Right lobe of liver (tissue), 6 donors: Measurements from ENCODE around the gene CDC42BPG. TPM values are rescaled to one million over a fixed set of nuclear protein-coding genes. Genes with fewer than 3 reads are reported as not detected.

Experiments used
- ATAC-seq, 4 donors: fragments of 200-7000 bp; cut with Tn5 transposase; one replicate each; pipeline ENCODE4 v1.9.1; 2020; ENCODE audit warnings: mild to moderate bottlenecking in 4 of 4, moderate library complexity in 4 of 4
- DNase-seq, 3 donors: peaks; one replicate each; pipeline ENCODE4 v3.0.0-alpha.2; 2020
- H3K27ac ChIP-seq, 3 donors: fragments of 200-600 bp; one replicate each; pipeline ENCODE4 v1.8.0; 2022
- H3K27me3 ChIP-seq, 2 donors: fragments of 200-600 bp; one replicate each; pipeline ENCODE4 v1.8.0; 2022
- H3K36me3 ChIP-seq, 4 donors: fragments of 200-600 bp; sonication (generic) in 1 of 4; one replicate each; pipeline versions ENCODE4 v1.5.1 to v1.8.0; 2017 to 2022; ENCODE audit warnings: control low read depth in 1 of 4
- H3K4me1 ChIP-seq, 4 donors: fragments of 200-600 bp; sonication (generic) in 1 of 4; one replicate each; pipeline versions ENCODE4 v1.5.1 to v1.8.0; 2017 to 2022; ENCODE audit warnings: control low read depth in 1 of 4
- H3K4me3 ChIP-seq, 3 donors: fragments of 200-600 bp; one replicate each; pipeline ENCODE4 v1.8.0; 2022
- H3K9me3 ChIP-seq, 4 donors: fragments of 200-600 bp; sonication (generic) in 1 of 4; one replicate each; pipeline versions ENCODE4 v1.5.1 to v1.8.0; 2017 to 2022; ENCODE audit warnings: control low read depth in 1 of 4
- CTCF ChIP-seq, 4 donors: fragments of 200-600 bp in 3 of 4; fragments of 450-650 bp in 1 of 4; IDR thresholded peaks; one replicate each; pipeline versions ENCODE4 v1.5.1 to v1.8.0; 2016 to 2022; ENCODE audit warnings: antibody characterized with exemption in 4 of 4, mild to moderate bottlenecking in 2 of 4
- POLR2A ChIP-seq: fragments of 450-650 bp; IDR thresholded peaks from one replicate; pipeline ENCODE4 v1.6.1; 2017; ENCODE audit warnings: antibody characterized with exemption, mild to moderate bottlenecking
- WGBS: methylation state at CpG from one replicate; pipeline ENCODE4 v1.1.6; 2018; ENCODE audit warnings: low coverage, low lambda C conversion rate; ENCODE audit not compliant: insufficient coverage; ENCODE audit errors: missing lambda C conversion rate; 5-methylcytosine and 5-hydroxymethylcytosine counted together
- intact Hi-C, 2 donors: fragments of 100-400 bp; cut with DNase I; formaldehyde crosslinking; loops; one replicate each; pipeline versions ENCODE4 v1.11.2 to v1.14.1; 2022
- total RNA-seq, 6 experiments: library from RNA; depleted of rRNA in 2 of 6; stranded (reverse); fragments of >200 nt in 2 of 6; fragmentation: NEBNext Ultra II Directional in 3 of 6; extraction: Animal tissue kit (Norgen Biotek cat#: 25700) in 3 of 6; gene quantifications; one replicate each; pipeline versions ENCODE4 v1.1.0 to v1.2.4, GENCODE V29; 2016 to 2023
- donor health status: DM: no; HTN: yes; CAD: no.
- donor health status: DM: no; HTN: no; CAD: no.
- donor health status: DM: no; HTN: no; CAD: no.
- donor health status: DM: no; HTN: yes; CAD: no.
- donor health status: DM: no; HTN: yes; CAD: no.

The CDC42BPG gene
- total RNA-seq, 6 experiments from 2014 or later, result 0.63 to 1.1 (median 0.99) TPM

DNA sequence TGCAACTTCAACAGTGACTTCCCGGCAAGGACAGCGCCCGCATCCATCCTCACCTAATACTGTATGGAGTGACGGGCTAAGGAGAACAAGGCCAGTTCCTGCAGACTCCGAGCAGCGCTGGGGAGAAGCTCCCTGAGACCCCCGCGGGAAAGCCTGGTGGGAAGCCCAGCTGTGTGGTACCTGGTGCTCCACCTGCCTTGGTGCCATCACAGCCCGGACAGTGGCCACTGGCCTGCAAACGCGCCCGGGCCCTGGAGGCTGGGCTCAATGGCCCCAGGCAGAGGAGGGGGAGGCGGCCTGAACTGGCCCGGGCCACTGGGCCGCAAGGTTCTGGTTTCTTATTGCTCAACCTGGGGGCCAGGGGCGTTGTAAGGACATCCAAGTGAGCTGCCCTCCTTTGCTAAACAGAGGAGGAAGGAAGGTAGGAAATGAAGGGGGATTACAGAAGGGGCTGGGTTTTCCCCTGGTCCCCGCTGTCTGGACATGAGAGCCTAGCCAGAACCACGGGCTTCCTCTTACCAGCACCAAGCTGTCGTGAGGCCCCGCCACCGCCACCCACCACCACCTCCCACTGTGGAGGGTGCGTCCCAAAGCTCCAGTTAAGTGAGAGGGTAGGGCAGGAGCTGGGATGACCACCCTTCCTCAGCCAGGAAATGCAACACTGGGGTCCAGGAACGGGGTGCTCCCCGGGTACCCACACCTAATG, 8.5 kb upstream of the CDC42BPG start:
- intact Hi-C loops, result loop anchor here in 1 of 2 donors (5.0 kb wide), 1 partner anchor 44 kb away; no protein-coding TSS in a partner anchor
- 35% methylated on average over 3 of the region's 24 CpGs for WGBS
- H3K27me3 ChIP-seq, result no peaks in the 10 kb centered on the region
- peaks cover 0 to 16% (median 0%) of the 10 kb centered on the region in 4 donors for H3K36me3 ChIP-seq
- no peak for DNase-seq
- no peaks in the 10 kb centered on the region for H3K9me3 ChIP-seq
- TF ChIP-seq CTCF (IDR thresholded peaks at IDR 0.05) (no peak), POLR2A (no peak)
- H3K27ac ChIP-seq, result no peak overlapping the region
- peaks cover 2 to 35% (median 14%) of the 10 kb centered on the region in 4 donors for H3K4me1 ChIP-seq
- no peak overlapping the region for H3K4me3 ChIP-seq
- no peak for ATAC-seq

GRCh38 chr11:64851831-64852351, 7.4 kb upstream of the CDC42BPG start:
- 87% methylated on average over 3 of the region's 8 CpGs for WGBS
- Histone ChIP-seq H3K27me3 (no peaks in the 10 kb centered on the region), H3K27ac (no peak overlapping the region), H3K36me3 (peaks cover 0 to 10% (median 0%) of the 10 kb centered on the region in 4 donors), H3K4me1 (peaks cover 2 to 28% (median 13%) of the 10 kb centered on the region in 4 donors), H3K4me3 (no peak overlapping the region), H3K9me3 (no peaks in the 10 kb centered on the region)
- DNase-seq, result no peak
- TF ChIP-seq POLR2A (no peak), CTCF (IDR thresholded peaks at IDR 0.05) (no peak)
- intact Hi-C loops, result loop anchor here in 1 of 2 donors (5.0 kb wide), 1 partner anchor 45 kb away; no protein-coding TSS in a partner anchor
- ATAC-seq, result no peak

DNA sequence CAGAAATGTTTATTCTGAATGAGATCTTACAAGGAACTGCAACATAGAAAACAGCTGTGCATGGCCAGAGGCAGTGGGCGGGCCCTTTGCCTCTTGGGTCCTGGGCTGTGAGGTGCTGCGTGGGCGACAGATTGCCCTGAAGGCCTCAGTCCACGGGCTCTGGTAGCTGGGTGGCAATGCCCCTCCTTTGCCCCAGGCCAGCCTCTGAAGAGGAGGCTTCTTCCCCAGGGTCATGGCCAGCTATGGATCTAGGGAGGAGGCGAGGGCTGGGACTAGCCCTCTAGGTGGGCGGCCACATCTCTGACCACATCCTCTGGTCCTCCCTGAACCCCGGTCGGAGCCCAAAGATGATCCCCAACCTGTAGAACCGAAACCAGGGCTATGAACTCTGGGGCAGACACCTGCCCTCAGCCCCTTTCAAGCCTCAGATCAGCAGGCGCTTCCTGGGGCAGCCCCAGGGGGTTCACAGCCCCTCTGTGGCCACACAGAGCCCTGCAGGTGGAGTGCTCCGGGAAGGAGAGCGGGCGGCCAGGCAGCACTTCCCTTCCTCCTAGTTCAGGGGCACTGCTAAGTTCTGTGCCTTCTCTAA, 6.6 kb upstream of the CDC42BPG start:
- DNase-seq (no peak), ATAC-seq (no peak)
- H3K9me3 ChIP-seq, result no peaks in the 10 kb centered on the region
- no peak overlapping the region for H3K27ac ChIP-seq
- peaks cover 2 to 20% (median 11%) of the 10 kb centered on the region in 4 donors for H3K4me1 ChIP-seq
- H3K36me3 ChIP-seq, result peaks cover 0 to 10% (median 0%) of the 10 kb centered on the region in 4 donors
- no peak for TF ChIP-seq CTCF (IDR thresholded peaks at IDR 0.05)
- TF ChIP-seq POLR2A, result no peak
- 13% methylated on average over 1 of the region's 13 CpGs for WGBS
- H3K27me3 ChIP-seq, result no peaks in the 10 kb centered on the region
- intact Hi-C loops, result loop anchor here in 1 of 2 donors (5.0 kb wide), 1 partner anchor 46 kb away; no protein-coding TSS in a partner anchor
- no peak overlapping the region for H3K4me3 ChIP-seq

- intact Hi-C loops, result loop anchor here (5.0 to 10.0 kb wide), 2 partner anchors 48 to 65 kb away; no protein-coding TSS in a partner anchor
- peaks cover 0 to 20% (median 10%) of the 10 kb centered on the region in 4 donors for H3K4me1 ChIP-seq
These were observed 5.3 kb upstream of the CDC42BPG start for GRCh38 chr11:64849598-64850356.

More at GRCh38 chr11:64849598-64850356, 5.3 kb upstream of the CDC42BPG start:
- Histone ChIP-seq H3K27me3 (no peaks in the 10 kb centered on the region), H3K4me3 (no peak overlapping the region), H3K27ac (no peak overlapping the region), H3K9me3 (no peaks in the 10 kb centered on the region), H3K36me3 (peaks cover 0 to 8% (median 0%) of the 10 kb centered on the region in 4 donors)
- no peak for DNase-seq
- TF ChIP-seq POLR2A, result no peak
- peak in 1 of 4 donors; percentile 11 for TF ChIP-seq CTCF (IDR thresholded peaks at IDR 0.05)
- 63% methylated on average over 6 of the region's 19 CpGs for WGBS
- peak; percentile 2 to 28 (median 18) for ATAC-seq
